ENCODE measurements around the gene OLFM1.

Gene OLFM1

GRCh38 chr9:135076876-135077430 is 10.5 kb upstream of the OLFM1 start:
- FAIRE-seq: no peak

DNA sequence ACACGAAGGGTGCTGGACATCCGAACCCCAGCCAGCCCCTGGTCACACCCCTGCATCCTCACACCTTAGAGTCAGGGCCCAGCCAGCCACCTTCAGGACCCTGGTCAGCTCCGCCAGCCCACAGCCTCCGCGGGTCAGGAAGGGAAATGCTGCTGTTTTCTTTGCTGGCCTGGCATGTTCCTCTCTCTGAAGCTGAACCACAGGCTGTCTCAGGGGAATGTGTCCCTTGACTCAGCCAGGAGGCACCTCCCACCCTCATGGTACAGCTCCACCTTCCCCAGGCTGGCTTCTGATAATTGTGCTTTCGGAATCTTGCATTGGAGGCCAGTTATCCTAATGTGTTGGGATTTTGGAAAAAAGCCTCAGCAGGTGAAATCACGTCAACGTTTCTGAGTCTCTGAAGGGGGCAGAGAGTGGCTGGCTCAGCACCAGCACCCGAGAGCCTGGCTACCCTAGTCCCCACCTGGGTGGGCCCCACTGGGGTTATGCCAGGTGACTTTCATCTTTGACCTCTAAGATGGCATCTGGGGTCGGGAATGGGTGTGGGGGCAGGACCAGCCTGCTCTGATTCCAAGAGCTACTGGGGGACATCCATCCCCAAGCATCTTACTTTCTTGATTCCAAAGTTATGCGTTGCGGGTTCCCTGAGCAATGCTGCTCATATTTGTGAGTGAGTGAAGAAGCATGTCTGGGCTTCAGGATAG is 9.8 kb upstream of the OLFM1 start:
- no peak for FAIRE-seq

- FAIRE-seq: no peak
Observed at GRCh38 chr9:135078361-135078821, 9.1 kb upstream of the OLFM1 start.

DNA sequence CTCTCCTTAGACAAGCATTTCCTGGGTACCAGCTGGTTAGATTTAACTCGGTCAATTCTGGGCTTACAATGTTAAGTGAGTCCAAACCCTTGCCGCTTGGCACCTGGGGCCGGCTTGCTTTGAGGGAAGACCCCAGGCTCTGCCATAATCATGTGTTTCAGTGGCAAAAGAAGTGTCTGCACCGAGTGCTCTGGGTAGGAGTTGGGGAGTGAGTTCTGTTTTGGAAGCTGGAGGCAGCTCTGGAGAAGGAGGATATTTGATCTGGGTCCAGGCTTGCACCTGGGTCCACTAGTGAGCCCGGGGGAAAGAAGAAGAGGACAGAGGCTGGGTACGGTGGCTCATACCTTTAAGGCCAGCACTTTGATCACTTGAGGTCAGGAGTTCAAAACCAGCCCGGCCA is 8.4 kb upstream of the OLFM1 start:
- no peak for FAIRE-seq

GRCh38 chr9:135079676-135080075 is 7.8 kb upstream of the OLFM1 start:
- FAIRE-seq: no peak

DNA sequence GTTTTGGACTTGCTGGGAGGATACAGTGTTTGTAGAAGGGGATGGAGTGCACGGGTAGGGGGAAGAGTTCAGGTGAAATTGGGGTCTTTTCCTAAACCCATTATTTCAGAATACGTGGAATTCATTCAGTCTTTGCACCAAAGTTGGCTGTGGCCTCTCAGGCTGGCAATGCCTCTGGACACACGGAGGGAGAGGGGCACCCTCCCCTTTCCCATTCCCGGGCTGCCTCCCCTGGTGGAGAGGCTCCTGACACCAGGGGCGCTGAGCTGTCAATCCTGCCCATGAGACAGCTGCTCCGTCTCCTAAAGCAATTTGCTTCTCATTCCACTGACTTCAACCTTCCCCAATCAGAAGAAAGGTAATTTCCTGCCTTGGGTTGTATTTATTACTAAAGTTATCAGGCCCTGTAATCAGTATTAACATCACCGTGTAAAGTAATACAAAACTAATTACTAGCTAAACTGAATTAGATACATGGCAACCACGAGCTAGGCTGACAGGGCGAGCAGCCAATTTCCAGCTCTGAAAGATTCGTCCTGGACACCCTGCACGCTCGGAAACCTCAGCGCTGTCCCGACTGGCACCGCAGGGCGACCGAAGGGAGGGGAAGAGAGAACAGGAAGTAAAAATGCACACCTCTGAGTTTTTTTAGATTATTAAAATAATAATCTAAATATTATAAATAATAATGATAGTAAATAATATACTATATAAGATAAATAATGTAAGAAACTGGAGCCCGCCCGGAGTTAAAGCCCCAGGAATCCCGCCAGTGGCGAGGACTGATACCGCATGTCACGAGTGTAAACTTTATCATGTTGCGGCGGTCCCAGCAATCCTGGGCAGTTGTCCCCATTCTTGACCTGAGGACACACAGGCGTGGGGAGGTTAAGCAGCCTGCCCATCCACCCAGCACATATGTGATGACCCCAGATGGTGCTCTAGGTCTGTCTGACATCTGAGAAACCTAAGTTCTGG is 6.9 kb upstream of the OLFM1 start:
- FAIRE-seq: no peak

DNA sequence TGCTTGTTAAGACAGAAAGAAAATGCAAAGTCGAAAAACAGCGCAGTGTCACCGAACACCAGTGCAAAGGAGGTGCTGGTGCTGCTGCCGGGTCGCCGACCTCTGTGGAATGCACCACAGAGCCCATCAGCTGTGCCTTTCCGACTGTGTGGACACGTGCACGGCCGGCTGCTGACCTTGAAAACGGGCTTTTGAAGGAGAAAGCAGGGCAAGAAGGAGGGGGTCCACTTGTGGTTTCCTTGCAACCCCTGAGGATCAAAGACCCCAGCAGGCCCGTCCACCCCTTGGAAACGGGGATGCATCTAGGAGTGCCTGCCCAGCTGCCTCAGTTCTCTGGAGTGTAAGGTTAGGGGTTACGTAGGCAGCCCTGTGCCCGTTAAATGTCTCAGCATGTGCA is 6.2 kb upstream of the OLFM1 start:
- FAIRE-seq: no peak

- no peak for FAIRE-seq
Observed at GRCh38 chr9:135081731-135082130, 5.7 kb upstream of the OLFM1 start.

DNA sequence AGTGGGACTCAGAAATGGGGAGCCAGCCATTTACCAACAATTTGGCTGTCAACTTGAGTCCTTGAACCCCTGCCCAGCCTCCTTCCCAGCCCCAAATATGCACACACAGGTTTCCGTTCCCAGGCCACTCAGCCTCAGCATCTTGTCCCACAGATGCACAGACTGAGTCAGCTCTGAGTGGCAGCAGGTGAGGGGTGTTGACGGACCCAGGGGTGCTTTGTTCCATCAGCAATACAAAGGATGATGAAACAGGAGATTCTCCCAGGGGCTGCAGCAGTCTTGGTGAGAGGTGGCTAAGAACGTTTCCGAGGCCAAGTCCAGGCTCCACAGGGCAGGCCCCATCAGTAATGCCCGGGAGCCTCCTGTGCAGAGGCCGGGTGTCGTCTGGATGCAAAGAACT is 4.9 kb upstream of the OLFM1 start:
- no peak for FAIRE-seq

- no peak for FAIRE-seq
Observed at GRCh38 chr9:135083241-135083810, 4.1 kb upstream of the OLFM1 start.

DNA sequence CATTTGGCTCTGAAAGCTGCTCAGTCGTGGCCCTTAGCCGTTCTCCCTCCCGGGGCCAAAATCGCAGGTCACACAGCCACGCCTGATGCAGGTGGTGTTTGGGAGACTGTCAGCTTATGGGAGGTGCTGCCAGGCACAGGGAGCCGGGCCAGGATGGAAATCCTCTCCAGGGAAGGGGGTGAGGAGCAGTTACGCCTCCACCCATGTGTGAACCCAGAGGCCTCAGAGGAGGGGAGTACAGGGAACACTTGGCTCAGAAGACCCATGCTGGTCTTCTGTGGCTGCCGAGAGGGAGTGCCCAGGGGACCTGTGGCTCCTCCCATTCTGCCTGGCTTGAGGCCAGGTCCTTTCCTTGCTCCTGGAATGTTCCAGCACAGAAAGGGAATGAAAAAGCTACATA is 3.6 kb upstream of the OLFM1 start:
- FAIRE-seq: no peak

DNA sequence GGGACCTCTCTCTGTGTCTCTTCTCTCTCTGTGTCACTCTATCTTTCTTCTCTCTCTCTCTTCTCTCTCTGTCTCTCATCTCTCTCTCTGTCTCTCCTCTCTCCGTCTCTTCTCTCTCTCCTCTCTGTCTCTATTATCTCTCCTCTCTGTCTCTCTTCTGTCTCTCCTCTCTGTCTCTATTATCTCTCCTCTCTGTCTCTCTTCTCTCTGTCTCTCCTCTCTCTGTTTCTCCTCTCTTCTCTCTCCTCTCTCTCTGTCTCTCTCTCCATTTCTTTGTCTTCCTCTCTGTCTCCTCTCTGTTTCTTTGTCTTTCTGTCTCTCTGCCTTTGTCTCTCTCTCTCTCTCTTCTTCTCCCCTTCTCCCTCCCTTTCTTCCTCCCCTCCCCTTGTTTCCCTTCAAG is 3.2 kb upstream of the OLFM1 start:
- FAIRE-seq: no peak

- no peak for FAIRE-seq
Observed at GRCh38 chr9:135084881-135085760, 2.3 kb upstream of the OLFM1 start.

DNA sequence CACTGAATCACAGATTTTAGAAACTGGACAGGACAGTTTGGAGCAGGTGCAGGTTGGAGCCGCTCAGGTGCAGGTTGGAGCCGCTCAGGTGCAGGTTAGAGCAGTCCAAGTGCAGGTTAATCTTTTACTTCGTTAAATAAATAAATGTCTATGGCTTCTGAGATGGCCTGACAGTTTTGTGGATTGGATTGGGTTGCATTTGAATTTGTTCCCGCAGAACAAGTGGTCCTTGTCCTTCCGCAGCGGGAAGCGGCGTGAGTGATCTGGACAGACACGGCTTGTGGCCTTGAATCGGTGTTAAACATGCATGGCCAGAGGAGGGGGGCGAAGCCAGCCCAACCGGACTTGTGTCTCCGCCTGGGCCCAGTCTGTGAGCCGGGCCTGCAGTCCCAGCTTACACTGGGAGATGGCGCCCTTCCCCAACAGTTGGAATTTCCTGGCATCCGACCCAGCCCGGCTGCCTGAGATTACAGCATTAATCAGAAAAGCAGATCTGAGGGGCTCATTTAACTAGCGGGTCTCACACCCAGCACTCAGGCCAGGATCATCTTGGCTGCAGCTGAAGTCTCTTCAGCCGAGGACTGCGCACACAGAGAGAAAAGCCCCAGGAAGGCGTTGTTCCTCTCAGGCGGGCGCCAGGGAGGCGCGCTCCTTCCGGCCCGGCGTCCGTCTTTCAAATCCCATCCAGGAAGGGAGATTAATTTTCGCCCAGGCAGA is 1.5 kb upstream of the OLFM1 start:
- FAIRE-seq: no peak

- no peak for FAIRE-seq
Observed at GRCh38 chr9:135086597-135087488, 625 bp upstream of the OLFM1 start.

DNA sequence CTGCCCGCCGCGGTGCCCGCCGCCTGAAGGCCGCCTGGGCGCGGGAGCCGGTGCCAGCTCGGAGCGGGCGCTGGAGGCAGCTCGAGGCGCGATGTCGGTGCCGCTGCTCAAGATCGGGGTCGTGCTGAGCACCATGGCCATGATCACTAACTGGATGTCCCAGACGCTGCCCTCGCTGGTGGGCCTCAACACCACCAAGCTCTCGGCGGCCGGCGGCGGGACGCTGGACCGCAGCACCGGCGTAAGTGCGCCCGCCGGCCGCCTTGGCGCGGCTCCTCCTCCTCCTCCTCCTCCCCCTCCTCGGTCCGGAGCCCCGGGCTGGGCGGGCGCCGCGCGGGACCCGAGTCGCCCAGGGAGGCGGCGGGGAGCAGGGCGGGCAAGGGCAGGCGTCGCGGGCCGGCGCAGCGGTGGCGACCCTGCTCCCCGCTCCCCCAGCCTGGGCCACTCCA is 455 bp downstream of the OLFM1 start:
- FAIRE-seq: no peak

- FAIRE-seq: no peak
Observed at GRCh38 chr9:135088348-135088978, 995 bp downstream of the OLFM1 start.

DNA sequence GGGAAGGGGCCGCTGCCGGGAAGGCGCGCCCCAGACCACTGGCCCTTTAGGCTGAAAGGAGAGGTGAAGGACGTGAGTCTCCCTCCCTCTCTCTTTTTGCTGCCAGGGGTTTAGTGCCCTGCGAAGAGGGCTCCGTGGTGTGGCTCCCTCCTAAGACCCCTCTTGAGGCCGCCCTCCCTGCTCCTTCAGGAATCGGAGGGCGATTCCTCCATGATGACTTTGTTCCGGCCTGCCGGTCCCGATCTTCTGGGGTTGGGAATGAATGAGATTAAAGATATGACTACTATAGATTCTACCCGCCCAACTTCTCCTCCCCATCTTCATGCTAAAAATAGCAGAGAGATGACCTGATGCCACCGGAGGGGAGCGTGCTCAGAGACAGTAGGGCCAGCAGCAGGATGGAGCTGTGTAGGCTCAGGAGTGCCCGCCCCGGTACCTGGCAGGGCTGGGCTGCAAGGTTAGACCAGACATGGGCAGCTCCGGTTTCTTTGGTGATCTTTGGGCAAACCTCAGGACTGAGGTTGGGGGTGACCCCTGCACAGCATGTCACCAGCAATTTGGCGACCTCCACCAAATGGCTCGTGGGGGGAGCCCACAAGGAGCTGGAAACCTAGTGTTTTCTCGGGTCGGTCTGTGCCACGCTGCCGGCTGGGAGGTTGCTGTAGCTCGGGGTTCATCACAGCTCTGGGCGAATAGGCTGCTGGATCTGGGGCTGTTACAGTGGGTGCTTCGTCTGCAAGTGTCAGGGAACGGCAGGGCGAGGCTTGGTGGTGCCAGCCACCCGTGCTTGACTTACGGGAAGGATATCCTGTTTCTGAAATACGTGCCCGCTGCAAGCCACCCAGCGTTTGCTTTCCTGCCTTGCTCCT is 1.7 kb downstream of the OLFM1 start:
- FAIRE-seq: no peak

DNA sequence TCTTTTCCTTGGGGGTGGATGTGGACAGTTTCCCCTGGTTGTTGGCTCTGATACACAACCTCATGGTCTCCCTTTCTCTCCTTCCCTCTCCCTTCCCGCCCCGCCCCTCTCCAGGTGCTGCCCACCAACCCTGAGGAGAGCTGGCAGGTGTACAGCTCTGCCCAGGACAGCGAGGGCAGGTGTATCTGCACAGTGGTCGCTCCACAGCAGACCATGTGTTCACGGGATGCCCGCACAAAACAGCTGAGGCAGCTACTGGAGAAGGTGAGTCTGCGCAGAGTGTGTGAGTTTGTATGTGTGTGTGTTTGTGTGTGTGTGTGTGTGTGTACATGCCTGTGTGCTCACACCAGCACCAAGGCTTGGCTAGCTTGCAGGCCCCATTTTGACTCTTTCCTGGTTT is 2.6 kb downstream of the OLFM1 start:
- FAIRE-seq: no peak

Measured in colon (tissue), 2 donors.